Liver (tissue), 10 donors: Measurements from ENCODE around the gene PTPRH. TPM values are rescaled to one million over a fixed set of nuclear protein-coding genes. Genes with fewer than 3 reads are reported as not detected.

ENCODE experiments used
- DNase-seq: peaks from one replicate; pipeline ENCODE4 v3.0.0-alpha.2; 2017; ENCODE audit warnings: low spot score
- H3K27ac ChIP-seq, 2 donors: one replicate each; pipeline ENCODE4 v1.7.0; 2013; ENCODE audit warnings: inconsistent platforms in 2 of 2, low read length in 2 of 2, control low read depth in 1 of 2, low read depth in 1 of 2, mild to moderate bottlenecking in 1 of 2
- H3K27me3 ChIP-seq, 4 donors: one replicate each; pipeline versions ENCODE4 v1.6.1 to v1.7.0; 2013; ENCODE audit warnings: low read length in 3 of 4, inconsistent platforms in 1 of 4, mild to moderate bottlenecking in 1 of 4, moderate library complexity in 1 of 4; ENCODE audit not compliant: control insufficient read depth in 4 of 4, insufficient read depth in 4 of 4
- H3K36me3 ChIP-seq, 4 donors: one replicate each; pipeline versions ENCODE4 v1.6.1 to v1.7.0; 2013; ENCODE audit warnings: low read length in 3 of 4, mild to moderate bottlenecking in 3 of 4, low read depth in 1 of 4, moderate library complexity in 1 of 4; ENCODE audit not compliant: control insufficient read depth in 4 of 4, insufficient read depth in 3 of 4
- H3K4me1 ChIP-seq, 4 donors: one replicate each; pipeline versions ENCODE4 v1.6.1 to v1.7.0; 2013; ENCODE audit warnings: low read length in 3 of 4, mild to moderate bottlenecking in 3 of 4, moderate library complexity in 1 of 4; ENCODE audit not compliant: control insufficient read depth in 4 of 4, insufficient read depth in 4 of 4
- H3K4me3 ChIP-seq, 3 donors: one replicate each; pipeline versions ENCODE4 v1.6.1 to v1.7.0; 2013; ENCODE audit warnings: low read length in 3 of 3, control low read depth in 1 of 3, low read depth in 1 of 3, mild to moderate bottlenecking in 1 of 3
- H3K9ac ChIP-seq, 2 donors: one replicate each; pipeline ENCODE4 v1.7.0; 2013; ENCODE audit warnings: low read length in 2 of 2, mild to moderate bottlenecking in 2 of 2, moderate library complexity in 2 of 2, control low read depth in 1 of 2, low read depth in 1 of 2
- H3K9me3 ChIP-seq, 4 donors: one replicate each; pipeline versions ENCODE4 v1.6.1 to v1.7.0; 2013; ENCODE audit warnings: low read length in 3 of 4; ENCODE audit not compliant: control insufficient read depth in 4 of 4
- NR2F2 ChIP-seq: IDR thresholded peaks from 2 replicates; pipeline ENCODE4 v1.6.1; 2016; ENCODE audit warnings: antibody characterized with exemption
- SP1 ChIP-seq: IDR thresholded peaks from 2 replicates; pipeline ENCODE4 v1.6.1; 2018; ENCODE audit warnings: antibody characterized with exemption, mild to moderate bottlenecking
- WGBS: extraction: QIAGEN DNeasy Blood & Tissue Kit; methylation state at CpG from one replicate; pipeline ENCODE4 v1.1.7; 2013; 5-methylcytosine and 5-hydroxymethylcytosine counted together
- polyA plus RNA-seq, 2 donors: library from polyadenylated mRNA; stranded (reverse) in 1 of 2; unstranded in 1 of 2; fragments of 200-250 nt in 1 of 2; fragments of >200 nt in 1 of 2; fragmentation: Nextera tagmentation in 1 of 2; extraction: Ambion mirVana in 1 of 2; gene quantifications; one replicate each; pipeline versions ENCODE4 v1.2.1 to v1.2.3, GENCODE V29; 2013 to 2015
- small RNA-seq: library from RNA; depleted of rRNA; stranded (forward); fragments of <200 nt; gene quantifications from one replicate; pipeline ENCODE3, GENCODE V24; 2014
- total RNA-seq, 2 donors: library from RNA; depleted of rRNA; stranded (reverse); fragments of >200 nt; gene quantifications; one replicate each; pipeline ENCODE4 v1.2.3, GENCODE V29; 2014
- donor health status: healthy.
- donor health status: healthy.
- donor health status: healthy.
- donor health status: healthy.
- donor health status: healthy.

Gene PTPRH
- total and polyA plus RNA-seq, 4 donors = 3.1 to 20.4 (median 11.4) TPM

DNA sequence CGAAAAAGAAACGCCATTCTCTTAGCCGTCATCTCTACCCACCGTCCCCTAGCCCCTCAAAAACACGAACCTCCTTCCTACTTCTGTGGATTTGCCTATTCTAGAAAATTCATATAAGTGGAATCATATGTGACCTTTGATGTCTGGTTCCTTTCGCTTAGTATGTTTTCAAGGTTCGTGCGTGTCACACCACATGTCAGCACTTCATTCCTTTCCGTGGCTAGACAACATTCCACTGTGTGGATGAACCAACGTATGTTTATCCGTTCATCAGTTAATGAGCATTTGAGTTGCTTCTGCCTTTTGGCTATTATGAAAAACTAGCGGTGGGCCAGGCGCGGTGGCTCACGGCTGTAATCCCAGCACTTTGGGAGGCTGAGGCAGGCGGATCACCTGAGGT, 77.9 kb downstream of the PTPRH start:
- no peaks in the 10 kb centered on the region for H3K4me1 ChIP-seq
- TF ChIP-seq SP1 (no peak), NR2F2 (no peak)
- H3K4me3 ChIP-seq = no peak overlapping the region
- no peak overlapping the region for H3K9ac ChIP-seq
- no peaks in the 10 kb centered on the region for H3K9me3 ChIP-seq
- H3K36me3 ChIP-seq = no peaks in the 10 kb centered on the region
- H3K27me3 ChIP-seq = peaks cover 0 to 2% (median 0%) of the 10 kb centered on the region in 4 donors
- WGBS = 86% methylated on average over 16 of the region's 16 CpGs
- no peak overlapping the region for H3K27ac ChIP-seq
- DNase-seq = no peak

Small RNA genes lying within 50 kb of the gene (small RNA-seq; reads per million reads assigned to genes)
- gene MIR6802 (not detected), gene MIR6803 (not detected), gene MIR6804 (not detected), gene RF01210 (not detected)

Other genes starting within 250 kb of the PTPRH start
- 1 to 10 TPM in 1 of 2 donors, under 1 TPM in 1; 0.59 to 2.2 TPM for gene NLRP2, start 243.1 kb downstream of the PTPRH start, total RNA-seq
- gene NLRP2, start 243.1 kb downstream of the PTPRH start, polyA plus RNA-seq = under 1 TPM; 0.18 to 0.32 TPM
- 1 to 10 TPM in 1 of 2 donors, under 1 TPM in 1; 0.17 to 1.4 TPM for gene GP6, start 171.2 kb downstream of the PTPRH start, total RNA-seq
- under 1 TPM; 0.13 to 0.16 TPM for gene GP6, start 171.2 kb downstream of the PTPRH start, polyA plus RNA-seq
- gene RDH13, start 146.4 kb downstream of the PTPRH start, total RNA-seq = 10 to 100 TPM in 1 of 2 donors, 1 to 10 TPM in 1; 8.9 to 11.7 TPM
- 10 to 100 TPM in 1 of 2 donors, 1 to 10 TPM in 1; 9.0 to 10.1 TPM for gene RDH13, start 146.4 kb downstream of the PTPRH start, polyA plus RNA-seq
- 1 to 10 TPM in 1 of 2 donors, under 1 TPM in 1; 0.65 to 1.5 TPM for gene EPS8L1, start 133.6 kb downstream of the PTPRH start, total RNA-seq
- gene EPS8L1, start 133.6 kb downstream of the PTPRH start, polyA plus RNA-seq = 1 to 10 TPM in 1 of 2 donors, under 1 TPM in 1; 0.40 to 1.1 TPM
- 10 to 100 TPM; 20.3 to 29.5 TPM for gene PPP1R12C, start 91.9 kb downstream of the PTPRH start, total RNA-seq
- gene PPP1R12C, start 91.9 kb downstream of the PTPRH start, polyA plus RNA-seq = 10 to 100 TPM in 1 of 2 donors, 1 to 10 TPM in 1; 7.4 to 35.8 TPM
- gene TNNT1, start 60.3 kb downstream of the PTPRH start, total RNA-seq = under 1 TPM in 1 of 2 donors, not detected in 1; 0.28 TPM
- gene TNNT1, start 60.3 kb downstream of the PTPRH start, polyA plus RNA-seq = under 1 TPM in 1 of 2 donors, not detected in 1; 0.15 TPM
- not detected for gene TNNI3, start 51.8 kb downstream of the PTPRH start, total RNA-seq
- not detected for gene TNNI3, start 51.8 kb downstream of the PTPRH start, polyA plus RNA-seq
- under 1 TPM; 0.23 to 0.50 TPM for gene DNAAF3, start 42.9 kb downstream of the PTPRH start, total RNA-seq
- under 1 TPM; 0.18 to 0.64 TPM for gene DNAAF3, start 42.9 kb downstream of the PTPRH start, polyA plus RNA-seq
- under 1 TPM in 1 of 2 donors, not detected in 1; under 0.01 TPM for gene SYT5, start 29.2 kb downstream of the PTPRH start, total RNA-seq
- gene SYT5, start 29.2 kb downstream of the PTPRH start, polyA plus RNA-seq = not detected
- 10 to 100 TPM in 1 of 2 donors, 1 to 10 TPM in 1; 4.8 to 13.7 TPM for gene TMEM86B, start 19.3 kb upstream of the PTPRH start, total RNA-seq
- gene TMEM86B, start 19.3 kb upstream of the PTPRH start, polyA plus RNA-seq = 10 to 100 TPM; 19.4 to 20.1 TPM
- gene PPP6R1, start 49.5 kb upstream of the PTPRH start, total RNA-seq = 10 to 100 TPM; 24.6 to 40.1 TPM
- 10 to 100 TPM in 1 of 2 donors, 1 to 10 TPM in 1; 5.5 to 20.4 TPM for gene PPP6R1, start 49.5 kb upstream of the PTPRH start, polyA plus RNA-seq
- gene HSPBP1, start 70.6 kb upstream of the PTPRH start, total RNA-seq = 10 to 100 TPM in 1 of 2 donors, 1 to 10 TPM in 1; 9.4 to 11.6 TPM
- gene HSPBP1, start 70.6 kb upstream of the PTPRH start, polyA plus RNA-seq = 10 to 100 TPM; 15.3 to 31.6 TPM
- gene BRSK1, start 74.5 kb upstream of the PTPRH start, total RNA-seq = under 1 TPM; 0.42 to 0.65 TPM
- under 1 TPM in 1 of 2 donors, not detected in 1; 0.10 TPM for gene BRSK1, start 74.5 kb upstream of the PTPRH start, polyA plus RNA-seq
- gene TMEM150B, start 115.8 kb upstream of the PTPRH start, total RNA-seq = 1 to 10 TPM; 2.1 to 3.3 TPM
- 1 to 10 TPM in 1 of 2 donors, under 1 TPM in 1; 0.81 to 1.8 TPM for gene TMEM150B, start 115.8 kb upstream of the PTPRH start, polyA plus RNA-seq
- gene KMT5C, start 130.4 kb upstream of the PTPRH start, total RNA-seq = 10 to 100 TPM in 1 of 2 donors, 1 to 10 TPM in 1; 3.9 to 11.6 TPM
- 1 to 10 TPM; 1.1 to 2.1 TPM for gene KMT5C, start 130.4 kb upstream of the PTPRH start, polyA plus RNA-seq
- gene COX6B2, start 145.2 kb upstream of the PTPRH start, total RNA-seq = not detected
- gene COX6B2, start 145.2 kb upstream of the PTPRH start, polyA plus RNA-seq = not detected
- not detected for gene GARIN5B, start 153.8 kb upstream of the PTPRH start, total RNA-seq
- not detected for gene GARIN5B, start 153.8 kb upstream of the PTPRH start, polyA plus RNA-seq
- not detected for gene IL11, start 161.0 kb upstream of the PTPRH start, total RNA-seq
- gene IL11, start 161.0 kb upstream of the PTPRH start, polyA plus RNA-seq = not detected
- not detected for gene TMEM190, start 167.3 kb upstream of the PTPRH start, total RNA-seq
- gene TMEM190, start 167.3 kb upstream of the PTPRH start, polyA plus RNA-seq = not detected
- gene TMEM238, start 174.8 kb upstream of the PTPRH start, total RNA-seq = under 1 TPM; 0.08 to 0.47 TPM
- gene TMEM238, start 174.8 kb upstream of the PTPRH start, polyA plus RNA-seq = under 1 TPM; 0.47 to 0.54 TPM
- 100 to 1,000 TPM; 116 to 150 TPM for gene RPL28, start 176.4 kb upstream of the PTPRH start, total RNA-seq
- gene RPL28, start 176.4 kb upstream of the PTPRH start, polyA plus RNA-seq = 100 to 1,000 TPM; 177 to 535 TPM
- 10 to 100 TPM in 1 of 2 donors, 1 to 10 TPM in 1; 5.2 to 95.2 TPM for gene UBE2S, start 198.3 kb upstream of the PTPRH start, total RNA-seq
- 1 to 10 TPM; 6.7 to 6.9 TPM for gene UBE2S, start 198.3 kb upstream of the PTPRH start, polyA plus RNA-seq
- gene SHISA7, start 233.8 kb upstream of the PTPRH start, total RNA-seq = 1 to 10 TPM in 1 of 2 donors, not detected in 1; 1.6 TPM
- not detected for gene SHISA7, start 233.8 kb upstream of the PTPRH start, polyA plus RNA-seq